A673 (cell line): ENCODE measurements around the gene OPRL1. TPM values are rescaled to one million over a fixed set of nuclear protein-coding genes. Genes with fewer than 3 reads are reported as not detected.

Experiments
- BruUV-seq: library from RNA; stranded (reverse); fragments of 400-500 nt; replicated peaks from 2 replicates; lab custom pipeline; 2021; lab: Mats Ljungman, UMichigan
- CTCF ChIA-PET: fragments of 300-600 bp; sonication (Branson Sonifier 250); formaldehyde crosslinking; loops from one replicate; lab custom pipeline; 2022; ENCODE audit warnings: antibody characterized with exemption; lab: Charles Lee
- POLR2A ChIA-PET: fragments of 300-600 bp; sonication (Branson Sonifier 250); formaldehyde crosslinking; loops from one replicate; lab custom pipeline; 2022; ENCODE audit warnings: antibody characterized with exemption; ENCODE audit not compliant: low non-redundant PET; lab: Charles Lee
- DNase-seq: peaks from one replicate; pipeline ENCODE4 v3.0.0-alpha.2; 2015; ENCODE audit warnings: low spot score
- H3K27ac ChIP-seq: fragments of 200-600 bp; sonication (generic); 2 replicates; pipeline ENCODE4 v1.5.1; 2016; ENCODE audit warnings: mixed run types, low read depth, mild to moderate bottlenecking, mixed read lengths, antibody characterized with exemption, low read length; ENCODE audit not compliant: poor library complexity, severe bottlenecking
- H3K27me3 ChIP-seq: fragments of 200-600 bp; sonication (generic); replicated peaks from 2 replicates; pipeline ENCODE4 v1.6.1; 2017; ENCODE audit warnings: mixed run types, low read depth, mild to moderate bottlenecking, mixed read lengths, antibody characterized with exemption, low read length; ENCODE audit not compliant: insufficient read depth, poor library complexity
- H3K36me3 ChIP-seq: fragments of 200-600 bp; sonication (generic); 2 replicates; pipeline ENCODE4 v1.6.1; 2016; ENCODE audit warnings: mixed run types, mild to moderate bottlenecking, mixed read lengths, antibody characterized with exemption, low read length; ENCODE audit not compliant: insufficient read depth, poor library complexity, severe bottlenecking
- H3K4me1 ChIP-seq: fragments of 200-600 bp; sonication (generic); 2 replicates; pipeline ENCODE4 v1.6.1; 2017; ENCODE audit warnings: mixed run types, mild to moderate bottlenecking, mixed read lengths, antibody characterized with exemption, low read length; ENCODE audit not compliant: insufficient read depth, poor library complexity, severe bottlenecking
- H3K4me3 ChIP-seq: fragments of 200-600 bp; sonication (generic); 2 replicates; pipeline ENCODE4 v1.5.1; 2016; ENCODE audit warnings: low read depth, mixed run types, mild to moderate bottlenecking, mixed read lengths, low read length; ENCODE audit not compliant: poor library complexity, severe bottlenecking
- H3K9me3 ChIP-seq: fragments of 200-600 bp; sonication (generic); 2 replicates; pipeline ENCODE4 v1.6.1; 2016; ENCODE audit warnings: mixed run types, low read depth, mild to moderate bottlenecking, mixed read lengths, antibody characterized with exemption, low read length; ENCODE audit not compliant: poor library complexity, severe bottlenecking
- EZH2 ChIP-seq: fragments of 200-600 bp; sonication (generic); IDR thresholded peaks from 2 replicates; pipeline ENCODE4 v1.6.1; 2017; ENCODE audit warnings: borderline replicate concordance, low read depth, mild to moderate bottlenecking, mixed read lengths, antibody characterized with exemption, low read length; ENCODE audit not compliant: poor library complexity, severe bottlenecking
- intact Hi-C: fragments of 100-400 bp; cut with micrococcal nuclease; formaldehyde crosslinking; loops from one replicate; pipeline ENCODE4 v1.10.0; 2022; ENCODE audit not compliant: unreplicated experiment
- total RNA-seq: library from RNA; stranded (reverse); gene quantifications from 2 replicates; pipeline ENCODE4 v1.2.3, GENCODE V29; 2021
- TF ChIP-seq, protein P1 (sequence below): fragments of 300-800, 200-600 bp; sonication (generic); conservative IDR thresholded peaks from 2 replicates; pipeline ENCODE4 v1.5.1; 2017; ENCODE audit warnings: low read depth, mild to moderate bottlenecking, antibody characterized with exemption, low read length, moderate library complexity, mixed read lengths

OPRL1 gene
- total RNA-seq, 1 experiment from 2014 or later = 0.32 TPM

DNA sequence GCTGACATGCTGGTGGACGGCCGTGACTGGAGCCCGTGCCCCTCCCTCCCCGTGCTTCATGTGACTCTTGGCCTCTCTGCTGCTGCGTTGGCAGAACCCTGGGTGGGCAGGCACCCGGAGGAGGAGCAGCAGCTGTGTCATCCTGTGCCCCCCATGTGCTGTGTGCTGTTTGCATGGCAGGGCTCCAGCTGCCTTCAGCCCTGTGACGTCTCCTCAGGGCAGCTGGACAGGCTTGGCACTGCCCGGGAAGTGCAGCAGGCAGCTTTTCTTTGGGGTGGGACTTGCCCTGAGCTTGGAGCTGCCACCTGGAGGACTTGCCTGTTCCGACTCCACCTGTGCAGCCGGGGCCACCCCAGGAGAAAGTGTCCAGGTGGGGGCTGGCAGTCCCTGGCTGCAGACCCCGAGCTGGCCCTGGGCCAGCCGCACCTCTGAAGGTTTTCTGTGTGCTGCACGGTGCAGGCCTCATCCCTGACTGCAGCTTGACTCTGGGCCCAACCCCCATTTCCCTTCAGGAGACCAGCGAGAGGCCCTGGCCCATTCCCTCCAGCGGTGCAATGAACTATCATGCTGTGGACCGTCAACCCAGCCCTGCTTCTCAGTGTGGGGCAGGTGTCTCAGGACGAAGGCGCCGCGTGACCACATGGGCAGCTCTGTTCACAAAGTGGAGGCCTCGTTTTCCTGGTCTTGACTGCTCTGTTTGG is 19.4 kb downstream of the OPRL1 start:
- Histone ChIP-seq H3K27me3 (peaks cover 30% of the 10 kb centered on the region), H3K9me3 (no peaks in the 10 kb centered on the region), H3K27ac (no peak overlapping the region), H3K36me3 (no peaks in the 10 kb centered on the region), H3K4me1 (no peaks in the 10 kb centered on the region), H3K4me3 (no peak overlapping the region)
- ChIA-PET CTCF (no interaction called here), POLR2A (no interaction called here)
- DNase-seq = no peak
- BruUV-seq = no TSS peak
- TF ChIP-seq, protein P1, sequence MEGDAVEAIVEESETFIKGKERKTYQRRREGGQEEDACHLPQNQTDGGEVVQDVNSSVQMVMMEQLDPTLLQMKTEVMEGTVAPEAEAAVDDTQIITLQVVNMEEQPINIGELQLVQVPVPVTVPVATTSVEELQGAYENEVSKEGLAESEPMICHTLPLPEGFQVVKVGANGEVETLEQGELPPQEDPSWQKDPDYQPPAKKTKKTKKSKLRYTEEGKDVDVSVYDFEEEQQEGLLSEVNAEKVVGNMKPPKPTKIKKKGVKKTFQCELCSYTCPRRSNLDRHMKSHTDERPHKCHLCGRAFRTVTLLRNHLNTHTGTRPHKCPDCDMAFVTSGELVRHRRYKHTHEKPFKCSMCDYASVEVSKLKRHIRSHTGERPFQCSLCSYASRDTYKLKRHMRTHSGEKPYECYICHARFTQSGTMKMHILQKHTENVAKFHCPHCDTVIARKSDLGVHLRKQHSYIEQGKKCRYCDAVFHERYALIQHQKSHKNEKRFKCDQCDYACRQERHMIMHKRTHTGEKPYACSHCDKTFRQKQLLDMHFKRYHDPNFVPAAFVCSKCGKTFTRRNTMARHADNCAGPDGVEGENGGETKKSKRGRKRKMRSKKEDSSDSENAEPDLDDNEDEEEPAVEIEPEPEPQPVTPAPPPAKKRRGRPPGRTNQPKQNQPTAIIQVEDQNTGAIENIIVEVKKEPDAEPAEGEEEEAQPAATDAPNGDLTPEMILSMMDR = no peak
- TF ChIP-seq EZH2 = no peak
- intact Hi-C loops = no loop called here

- peaks cover 30% of the 10 kb centered on the region for H3K27me3 ChIP-seq
- no peak for DNase-seq
- ChIA-PET POLR2A (no interaction called here), CTCF (no interaction called here)
- no peaks in the 10 kb centered on the region for H3K4me1 ChIP-seq
- no peaks in the 10 kb centered on the region for H3K9me3 ChIP-seq
- TF ChIP-seq EZH2 = no peak
- TF ChIP-seq, protein P1 = no peak
- H3K27ac ChIP-seq = no peak overlapping the region
- no peaks in the 10 kb centered on the region for H3K36me3 ChIP-seq
- H3K4me3 ChIP-seq = no peak overlapping the region
- intact Hi-C loops = no loop called here
- BruUV-seq = no TSS peak
Measured at GRCh38 chr20:64099880-64100565, 20.1 kb downstream of the OPRL1 start.

GRCh38 chr20:64100566-64100888 is 20.6 kb downstream of the OPRL1 start:
- intact Hi-C loops = no loop called here

More at GRCh38 chr20:64100566-64100888, 20.6 kb downstream of the OPRL1 start:
- H3K27me3 ChIP-seq = peaks cover 30% of the 10 kb centered on the region
- DNase-seq = no peak
- no TSS peak for BruUV-seq
- ChIA-PET CTCF (no interaction called here), POLR2A (no interaction called here)
- TF ChIP-seq, protein P1 = no peak
- H3K27ac ChIP-seq = no peak overlapping the region
- no peaks in the 10 kb centered on the region for H3K4me1 ChIP-seq
- no peak overlapping the region for H3K4me3 ChIP-seq
- no peaks in the 10 kb centered on the region for H3K36me3 ChIP-seq
- no peaks in the 10 kb centered on the region for H3K9me3 ChIP-seq
